K562 (cell line): ENCODE results near the gene MICAL2. TPM values are rescaled to one million over a fixed set of nuclear protein-coding genes. Genes with fewer than 3 reads are reported as not detected.

Source experiments
- BRD9 ChIP-seq: fragments of 450-650 bp; IDR thresholded peaks from 2 replicates; pipeline ENCODE4 v1.6.1; 2018; ENCODE audit warnings: low read depth; ENCODE audit not compliant: partially characterized antibody
- CHD1 ChIP-seq: fragments of 200-600 bp; sonication (generic); IDR thresholded peaks from one replicate; pipeline ENCODE4 v1.6.1; 2012; ENCODE audit warnings: mild to moderate bottlenecking, moderate library complexity, low read length, inconsistent platforms
- GATAD2A ChIP-seq: fragments of 450-650 bp; IDR thresholded peaks from 2 replicates; pipeline ENCODE4 v1.6.1; 2017
- HDAC2 ChIP-seq: fragments of 450-650 bp; IDR thresholded peaks from 2 replicates; pipeline ENCODE4 v1.6.1; 2016; ENCODE audit warnings: mild to moderate bottlenecking
- KLF13 ChIP-seq: fragments of 450-650 bp; IDR thresholded peaks from 2 replicates; pipeline ENCODE4 v1.6.1; 2016; ENCODE audit warnings: missing genetic modification characterization, low read depth, mild to moderate bottlenecking, missing compliant biosample characterization, moderate library complexity, borderline replicate concordance
- LEF1 ChIP-seq: fragments of 450-650 bp; IDR thresholded peaks from 2 replicates; pipeline ENCODE4 v1.6.1; 2016; ENCODE audit warnings: mild to moderate bottlenecking
- MAFG ChIP-seq: fragments of 450-650 bp; conservative IDR thresholded peaks from 2 replicates; pipeline ENCODE4 v1.6.1; 2016; ENCODE audit warnings: missing genetic modification characterization, missing compliant biosample characterization
- POLR2H ChIP-seq: IDR thresholded peaks from 2 replicates; pipeline ENCODE4 v1.6.1; 2016; ENCODE audit warnings: missing genetic modification characterization, low read depth, mild to moderate bottlenecking, control low read depth, missing compliant biosample characterization, moderate library complexity
- TFAP4 ChIP-seq: sonication (generic); formaldehyde crosslinking; IDR thresholded peaks from 2 replicates; pipeline ENCODE4 v1.8.0; 2022; ENCODE audit warnings: missing genetic modification reagents, mild to moderate bottlenecking, moderate library complexity, borderline replicate concordance
- ZKSCAN1 ChIP-seq: fragments of 150-350 bp; IDR thresholded peaks from 2 replicates; pipeline ENCODE4 v1.6.1; 2016; ENCODE audit warnings: low read depth, low read length
- ZNF165 ChIP-seq: fragments of 250-450 bp; sonication (Bioruptor Pico); IDR thresholded peaks from 2 replicates; pipeline ENCODE4 v1.4.0; 2020; ENCODE audit warnings: borderline replicate concordance
- ZNF311 ChIP-seq: fragments of 250-450 bp; sonication (Bioruptor Pico); IDR thresholded peaks from 2 replicates; pipeline ENCODE4 v1.4.0; 2020; ENCODE audit warnings: mild to moderate bottlenecking, moderate library complexity
- ZNF41 ChIP-seq: fragments of 250-450 bp; sonication (Bioruptor Pico); conservative IDR thresholded peaks from 2 replicates; pipeline ENCODE4 v1.4.0; 2020; ENCODE audit warnings: mild to moderate bottlenecking
- ZNF589 ChIP-seq: fragments of 200-800 bp; sonication (Bioruptor generic); IDR thresholded peaks from 2 replicates; pipeline ENCODE4 v1.6.1; 2016; ENCODE audit warnings: low read depth, missing genetic modification characterization, missing compliant biosample characterization
- polyA plus RNA-seq, 8 experiments: library from polyadenylated mRNA; depleted of rRNA in 4 of 8; stranded (reverse) in 5 of 8; unstranded in 3 of 8; fragments of >200 nt; fragmentation: Nextera tagmentation in 2 of 8; fragmentation: Illumina TruSeq in 1 of 8; extraction: Ambion mirVana in 2 of 8; extraction: Trizol in 1 of 8; gene quantifications; 2 replicates each; pipeline versions ENCODE4 v1.2.1 to v1.2.3, GENCODE V29; 2011 to 2014; ENCODE audit warnings: inconsistent platforms in 1 of 8, missing spikeins in 1 of 8
- total RNA-seq, 7 experiments: library from RNA; depleted of rRNA in 6 of 7; stranded (reverse); fragments of >200 nt in 6 of 7; fragmentation: Illumina TruSeq in 2 of 7; extraction: Trizol in 2 of 7; gene quantifications; 2 replicates each; pipeline versions ENCODE4 v1.2.1 to v1.2.3, GENCODE V29; 2011 to 2021; ENCODE audit warnings: low replicate concordance in 1 of 7

MICAL2 gene
- total and polyA plus RNA-seq, 9 of the 15 experiments (the other 6 are each of a cell fraction or from before 2014, with no cell fraction given): 4.7 to 64.2 (median 33.6) TPM

GRCh38 chr11:12193515-12194336, 83.3 kb downstream of the MICAL2 start (continued):
- peak; percentile 1; the same call in 1 of the 2 replicates for TF ChIP-seq TFAP4
- no peak for TF ChIP-seq CHD1
- TF ChIP-seq ZNF41 (CRISPR knock-in tag): no peak
- TF ChIP-seq ZNF165: no peak
- TF ChIP-seq BRD9: no peak
- 0 out of 2 replicates have a peak, but pooled peaks have one; percentile 1 for TF ChIP-seq ZKSCAN1
- 0 out of 2 replicates have a peak, but pooled peaks have one; percentile 37 for TF ChIP-seq GATAD2A
- no peak for TF ChIP-seq ZNF311 (CRISPR knock-in tag)
- peak; percentile 26; the same call in 1 of the 2 replicates for TF ChIP-seq ZNF589 (CRISPR knock-in tag)
- TF ChIP-seq HDAC2: peak; percentile 17; the same call in 1 of the 2 replicates
- TF ChIP-seq LEF1: 0 out of 2 replicates have a peak, but pooled peaks have one; percentile 8
- no peak for TF ChIP-seq KLF13 (tag)
- no peak for TF ChIP-seq POLR2H (tag)
- no peak for TF ChIP-seq MAFG (tag)
